ENCODE measurements around the gene SLC10A7.

- TF ChIP-seq CTCF (IDR thresholded peaks at IDR 0.05) (no peak), EP300 (IDR thresholded peaks at IDR 0.05) (no peak), POLR2AphosphoS5 (IDR thresholded peaks at IDR 0.05) (no peak)
These were observed 8.2 kb downstream of the SLC10A7 start for GRCh38 chr4:146513548-146513947.
